HEK293T (cell line): ENCODE results near the gene USB1.

Experiments
- CTCF ChIA-PET: fragments of 350-600 bp; formaldehyde crosslinking; extraction: SDS; loops from one replicate; lab custom pipeline; 2021; ENCODE audit warnings: antibody characterized with exemption, inconsistent platforms; lab: Yijun Ruan, JAX
- POLR2A ChIA-PET: fragments of 350-600 bp; formaldehyde crosslinking; extraction: SDS; loops from one replicate; lab custom pipeline; 2020; ENCODE audit warnings: antibody characterized with exemption, inconsistent platforms; lab: Yijun Ruan, JAX
- DNase-seq: peaks from one replicate; pipeline ENCODE4 v3.0.0; 2012; ENCODE audit warnings: mixed read lengths; ENCODE audit errors: extremely low spot score
- ARNT ChIP-seq: fragments of 450-650 bp; IDR thresholded peaks from 2 replicates; pipeline ENCODE4 v1.6.1; 2017; ENCODE audit warnings: mild to moderate bottlenecking
- BHLHE40 ChIP-seq: fragments of 450-650 bp; IDR thresholded peaks from 2 replicates; pipeline ENCODE4 v1.6.1; 2016; ENCODE audit warnings: mild to moderate bottlenecking, moderate library complexity, borderline replicate concordance
- CTBP1 ChIP-seq: fragments of 450-650 bp; IDR thresholded peaks from 2 replicates; pipeline ENCODE4 v1.6.1; 2016; ENCODE audit warnings: borderline replicate concordance
- ELF4 ChIP-seq: fragments of 450-650 bp; IDR thresholded peaks from 2 replicates; pipeline ENCODE4 v1.6.1; 2017; ENCODE audit warnings: antibody characterized with exemption
- FOXA1 ChIP-seq: fragments of 450-650 bp; IDR thresholded peaks from 2 replicates; pipeline ENCODE4 v1.6.1; 2016; ENCODE audit warnings: mild to moderate bottlenecking
- FOXK2 ChIP-seq: fragments of 450-650 bp; IDR thresholded peaks from 2 replicates; pipeline ENCODE4 v1.6.1; 2016; ENCODE audit warnings: mild to moderate bottlenecking
- FOXM1 ChIP-seq: fragments of 450-650 bp; IDR thresholded peaks from 2 replicates; pipeline ENCODE4 v1.6.1; 2017; ENCODE audit warnings: mild to moderate bottlenecking, borderline replicate concordance
- HDGF ChIP-seq: fragments of 450-650 bp; IDR thresholded peaks from 2 replicates; pipeline ENCODE4 v1.6.1; 2017; ENCODE audit warnings: antibody characterized with exemption, borderline replicate concordance
- L3MBTL2 ChIP-seq: fragments of 450-650 bp; conservative IDR thresholded peaks from 2 replicates; pipeline ENCODE4 v1.6.1; 2016; ENCODE audit warnings: mild to moderate bottlenecking
- LEF1 ChIP-seq: fragments of 450-650 bp; IDR thresholded peaks from 2 replicates; pipeline ENCODE4 v1.6.1; 2017; ENCODE audit warnings: mild to moderate bottlenecking, borderline replicate concordance
- NFRKB ChIP-seq: fragments of 450-650 bp; IDR thresholded peaks from 2 replicates; pipeline ENCODE4 v1.6.1; 2016; ENCODE audit warnings: mild to moderate bottlenecking, moderate library complexity
- PKNOX1 ChIP-seq: fragments of 450-650 bp; IDR thresholded peaks from 2 replicates; pipeline ENCODE4 v1.6.1; 2016
- SP1 ChIP-seq: fragments of 450-650 bp; IDR thresholded peaks from 2 replicates; pipeline ENCODE4 v1.6.1; 2017
- SUZ12 ChIP-seq: fragments of 450-650 bp; IDR thresholded peaks from 2 replicates; pipeline ENCODE4 v1.6.1; 2016; ENCODE audit warnings: mild to moderate bottlenecking
- TARDBP ChIP-seq: fragments of 450-650 bp; IDR thresholded peaks from 2 replicates; pipeline ENCODE4 v1.6.1; 2016
- ZNF384 ChIP-seq: fragments of 450-650 bp; IDR thresholded peaks from 2 replicates; pipeline ENCODE4 v1.6.1; 2016

The USB1 gene

GRCh38 chr16:57992084-57992483, 9.1 kb upstream of the USB1 start:
- no peak for TF ChIP-seq NFRKB
- CTCF ChIA-PET: no interaction called here
- no peak for DNase-seq
- POLR2A ChIA-PET: no interaction called here

- no peak for TF ChIP-seq ARNT
- no peak for TF ChIP-seq ZNF384
- no peak for TF ChIP-seq SUZ12
- no peak for TF ChIP-seq FOXA1
- no peak for TF ChIP-seq ELF4
- TF ChIP-seq TARDBP: no peak
- TF ChIP-seq CTBP1: no peak
- no peak for TF ChIP-seq NFRKB
- DNase-seq: no peak
- POLR2A ChIA-PET: interaction anchor here (1.1 kb wide), 1 partner anchor 9 kb away, joined by 5 read pairs; no protein-coding TSS in a partner anchor
- CTCF ChIA-PET: no interaction called here
Measured at GRCh38 chr16:57993438-57993837, 7.8 kb upstream of the USB1 start.

- TF ChIP-seq FOXK2 (no peak), L3MBTL2 (no peak), NFRKB (no peak), SP1 (no peak), HDGF (no peak), ELF4 (no peak), LEF1 (no peak), FOXA1 (no peak), BHLHE40 (no peak), ZNF384 (no peak), TARDBP (no peak), PKNOX1 (no peak), ARNT (no peak), FOXM1 (no peak), CTBP1 (no peak)
- POLR2A ChIA-PET: interaction anchor here (1.1 kb wide), 1 partner anchor 9 kb away, joined by 5 read pairs; no protein-coding TSS in a partner anchor
- CTCF ChIA-PET: no interaction called here
- no peak for DNase-seq
Measured at GRCh38 chr16:57993897-57994296, 7.3 kb upstream of the USB1 start.

GRCh38 chr16:57994361-57994760, 6.8 kb upstream of the USB1 start:
- no peak for DNase-seq
- CTCF ChIA-PET: no interaction called here
- no peak for TF ChIP-seq ARNT
- no peak for TF ChIP-seq ZNF384
- no peak for TF ChIP-seq FOXK2
- no peak for TF ChIP-seq TARDBP
- TF ChIP-seq FOXA1: no peak
- no peak for TF ChIP-seq SUZ12
- POLR2A ChIA-PET: no interaction called here

- CTCF ChIA-PET: no interaction called here
- peak; percentile 62 for DNase-seq
- TF ChIP-seq ZNF384 (no peak), SUZ12 (no peak), ELF4 (no peak), PKNOX1 (no peak), BHLHE40 (no peak), LEF1 (no peak), L3MBTL2 (no peak), HDGF (no peak), FOXK2 (no peak), FOXA1 (no peak), NFRKB (no peak), FOXM1 (no peak)
- POLR2A ChIA-PET: no interaction called here
Measured at GRCh38 chr16:57994778-57995177, 6.4 kb upstream of the USB1 start.

GRCh38 chr16:57995721-57996405, 5.3 kb upstream of the USB1 start:
- TF ChIP-seq SUZ12 (no peak), NFRKB (no peak), ZNF384 (no peak), FOXK2 (no peak), FOXM1 (no peak), L3MBTL2 (no peak), BHLHE40 (no peak), ELF4 (no peak), LEF1 (no peak), SP1 (no peak), TARDBP (no peak)
- ChIA-PET POLR2A (interaction anchor here (1.2 kb wide), 1 partner anchor 76 kb away, joined by 3 read pairs; no protein-coding TSS in a partner anchor), CTCF (interaction anchor here (1.1 kb wide), 1 partner anchor 126 kb away, joined by 3 read pairs; no protein-coding TSS in a partner anchor)
- DNase-seq: no peak
